ENCODE measurements around the gene GJA8.
"Not testable (repeated sequence)": the region's sequence is repeated elsewhere in the genome, so short reads cannot be mapped to it uniquely, and the experiment has no call there.

The GJA8 gene

DNA sequence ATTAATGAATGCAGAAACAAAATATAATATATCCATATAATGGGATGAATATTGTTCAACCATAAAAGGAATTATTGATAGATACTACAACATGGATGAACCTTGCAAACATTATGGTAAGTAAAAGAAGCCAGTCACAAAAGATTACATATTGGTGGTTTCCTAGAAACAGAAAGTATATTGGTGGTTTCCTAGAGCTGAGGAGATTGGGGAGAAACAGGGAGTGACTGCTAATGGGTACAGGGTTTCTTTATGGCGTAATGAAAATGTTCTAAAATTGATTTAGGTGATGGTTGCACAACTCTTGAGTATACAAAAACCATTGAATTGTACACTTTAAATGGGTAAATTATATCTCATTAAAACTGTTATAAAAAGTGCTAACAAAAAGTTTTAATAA is 40.0 kb downstream of the GJA8 start:
- H3K27ac ChIP-seq; intact Hi-C loops (cut with DNase I; ENCODE audit: low total_unique reads); H3K36me3 ChIP-seq; DNase-seq; H3K27me3 ChIP-seq; H3K9me3 ChIP-seq; H3K4me3 ChIP-seq; H3K4me1 ChIP-seq: not testable (repeated sequence)

DNA sequence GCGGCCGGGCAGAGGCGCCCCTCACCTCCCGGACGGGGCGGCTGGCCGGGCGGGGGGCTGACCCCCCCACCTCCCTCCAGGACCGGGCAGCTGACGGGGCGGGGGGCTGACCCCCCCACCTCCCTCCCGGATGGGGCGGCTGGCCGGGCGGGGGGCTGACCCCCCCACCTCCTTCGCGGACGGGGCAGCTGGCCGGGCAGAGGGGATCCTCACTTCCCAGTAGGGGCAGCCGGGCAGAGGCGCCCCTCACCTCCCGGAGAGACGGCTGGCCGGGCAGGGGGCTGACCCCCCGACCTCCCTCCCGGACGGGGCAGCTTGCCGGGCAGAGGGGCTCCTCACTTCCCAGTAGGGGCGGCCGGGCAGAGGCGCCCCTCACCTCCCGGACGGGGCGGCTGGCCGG is 46.9 kb downstream of the GJA8 start:
- intact Hi-C loops (cut with DNase I; ENCODE audit: low total_unique reads); DNase-seq; H3K36me3 ChIP-seq: not testable (repeated sequence)

More for the DNA sequence above, 46.9 kb downstream of the GJA8 start:
- not testable (repeated sequence) for H3K4me3 ChIP-seq, H3K27me3 ChIP-seq, H3K4me1 ChIP-seq, H3K9me3 ChIP-seq, H3K27ac ChIP-seq

All from tibial artery (tissue), 4 donors.